RPMI8226 (cell line): ENCODE results near the gene CFAP299.
"Not testable (repeated sequence)": the region's sequence is repeated elsewhere in the genome, so short reads cannot be mapped to it uniquely, and the experiment has no call there.

Experiments
- DNase-seq: peaks from one replicate; pipeline ENCODE4 v3.0.0-alpha.2; 2015

The CFAP299 gene

DNA sequence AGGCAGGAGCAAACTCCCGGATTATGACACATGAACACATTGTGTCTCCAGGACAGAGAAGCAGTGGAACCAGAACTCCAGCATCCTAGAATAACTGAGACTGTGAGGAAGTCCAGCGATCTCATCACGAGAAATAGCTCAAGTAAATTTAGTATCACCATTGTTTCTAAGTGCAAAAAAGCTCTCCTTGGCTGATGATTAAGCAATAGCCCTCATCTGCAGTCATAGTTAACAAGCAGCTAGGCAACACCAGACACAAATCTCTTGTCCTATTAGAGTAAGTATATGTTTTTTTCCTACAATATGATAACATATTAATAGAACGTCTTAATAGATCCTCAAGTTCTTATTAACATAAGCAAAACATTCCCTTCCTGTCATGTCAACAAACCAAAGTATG is 2.4 kb upstream of the CFAP299 start:
- DNase-seq = no peak

GRCh38 chr4:80334568-80334967 is 962 bp upstream of the CFAP299 start:
- no peak for DNase-seq

GRCh38 chr4:80335226-80335553 is 340 bp upstream of the CFAP299 start:
- no peak for DNase-seq

- no peak for DNase-seq
Observed at GRCh38 chr4:80336582-80336981, 1.1 kb downstream of the CFAP299 start.

- DNase-seq = no peak
Observed at GRCh38 chr4:80340036-80340435, 4.5 kb downstream of the CFAP299 start.

DNA sequence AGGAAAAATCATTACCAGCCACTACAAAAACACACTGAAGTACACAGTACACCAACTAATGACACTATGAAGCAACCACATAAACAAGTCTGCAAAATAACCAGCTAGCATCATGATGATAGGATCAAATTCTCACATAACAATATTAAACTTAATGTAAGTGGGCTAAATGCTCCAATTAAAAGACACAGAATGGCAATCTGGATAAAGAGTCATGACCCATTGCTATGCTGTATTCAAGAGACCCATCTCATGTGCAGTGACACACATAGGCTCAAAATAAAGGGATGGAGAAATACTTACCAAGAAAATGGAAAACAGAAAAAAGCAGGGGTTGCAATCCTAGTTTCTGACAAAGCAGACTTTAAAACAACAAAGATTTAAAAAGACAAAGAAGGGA is 7.2 kb downstream of the CFAP299 start:
- not testable (repeated sequence) for DNase-seq

GRCh38 chr4:80343887-80344286 is 8.4 kb downstream of the CFAP299 start:
- DNase-seq = no peak

GRCh38 chr4:80360084-80360483 is 24.6 kb downstream of the CFAP299 start:
- no peak for DNase-seq

- no peak for DNase-seq
Observed at GRCh38 chr4:80360900-80361299, 25.4 kb downstream of the CFAP299 start.

GRCh38 chr4:80361329-80361900 is 25.9 kb downstream of the CFAP299 start:
- DNase-seq = peak; percentile 6

DNA sequence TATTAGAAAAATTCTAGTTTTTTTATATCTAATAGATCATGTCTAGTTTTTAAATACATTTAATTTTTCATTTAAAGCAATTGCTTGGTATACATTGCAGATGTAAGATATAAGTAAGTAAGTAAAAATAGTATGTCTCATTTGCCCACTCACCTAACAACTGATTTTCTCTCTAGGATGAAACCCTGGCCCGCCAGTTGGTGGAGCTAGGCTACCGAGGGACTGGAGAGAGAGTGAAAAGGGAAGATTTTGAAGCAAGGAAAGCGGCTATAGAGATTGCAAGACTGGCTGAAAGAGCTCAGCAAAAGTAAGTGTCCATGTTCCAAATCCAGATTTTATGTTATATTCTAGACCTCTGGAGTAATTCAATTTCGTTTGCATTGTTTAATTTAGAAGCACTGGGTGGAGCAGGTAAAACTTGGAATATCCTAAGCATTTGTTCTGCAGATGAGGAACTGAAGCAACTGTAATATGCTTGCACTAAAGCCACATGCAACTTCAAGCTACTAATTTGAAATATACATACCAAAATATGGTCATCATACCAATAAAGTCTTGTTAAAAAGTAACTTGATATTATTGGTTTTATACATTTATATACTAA is 27.1 kb downstream of the CFAP299 start:
- peak; percentile 29 for DNase-seq

DNA sequence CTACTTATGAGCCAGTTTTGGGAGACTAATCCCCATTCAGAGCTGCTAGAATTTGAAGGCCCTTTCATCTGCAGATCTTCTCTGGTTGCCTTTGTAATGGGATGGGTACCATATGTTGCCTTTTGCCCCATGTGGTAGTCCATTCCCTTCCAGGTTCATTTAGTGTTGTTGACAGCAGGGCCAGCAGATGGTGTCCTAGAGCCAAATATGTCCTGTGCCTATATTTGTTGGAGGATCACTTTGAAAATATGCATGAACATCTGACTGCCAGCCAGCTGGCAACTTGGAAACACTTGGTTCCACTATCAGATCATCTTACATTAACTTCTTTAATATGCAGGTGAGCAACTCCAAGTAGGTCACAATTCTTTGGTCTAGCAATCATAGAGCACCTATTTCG is 30.4 kb downstream of the CFAP299 start:
- peak; percentile 12 for DNase-seq

DNA sequence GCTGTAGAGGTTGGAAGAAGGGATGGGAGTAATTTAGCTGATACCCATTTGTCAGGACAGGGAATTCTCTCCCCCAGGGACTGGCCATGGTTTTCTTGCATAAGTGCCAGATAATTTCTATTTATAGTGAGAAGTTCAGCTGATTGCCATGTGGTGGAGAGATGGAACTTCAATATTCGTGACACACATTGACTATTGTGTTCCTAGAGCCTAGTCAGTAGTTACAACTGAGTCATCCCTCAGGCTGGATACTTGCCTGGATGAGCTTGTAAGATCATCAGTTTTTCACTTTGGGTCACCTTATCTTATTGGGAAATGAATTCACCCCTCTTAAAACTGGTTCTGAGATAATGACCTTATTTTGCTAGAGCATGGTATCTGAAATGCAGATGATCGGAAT is 32.2 kb downstream of the CFAP299 start:
- no peak for DNase-seq

- DNase-seq = no peak
Observed at GRCh38 chr4:80370635-80371034, 35.1 kb downstream of the CFAP299 start.

DNA sequence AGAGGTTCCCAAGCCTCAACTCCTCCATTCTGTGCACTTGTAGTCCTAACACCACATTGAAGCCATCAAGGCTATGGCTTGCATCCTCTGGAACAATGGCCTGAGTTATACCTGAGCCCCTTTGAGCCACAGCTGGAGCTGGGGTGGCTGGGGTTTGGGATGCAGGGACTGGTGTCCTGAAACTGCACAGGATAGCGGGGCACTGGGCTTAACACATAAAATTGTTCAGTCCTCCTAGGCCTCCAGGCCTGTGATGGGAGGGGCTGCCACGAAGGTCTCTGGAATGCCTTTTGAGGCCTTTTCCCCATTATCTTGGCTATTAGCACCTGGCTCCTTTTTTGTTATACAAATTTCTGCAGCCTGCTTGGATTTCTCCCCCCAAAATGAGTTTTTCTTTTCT is 35.5 kb downstream of the CFAP299 start:
- no peak for DNase-seq

- no peak for DNase-seq
Observed at GRCh38 chr4:80374180-80374579, 38.6 kb downstream of the CFAP299 start.

- no peak for DNase-seq
Observed at GRCh38 chr4:80382090-80382832, 46.7 kb downstream of the CFAP299 start.

DNA sequence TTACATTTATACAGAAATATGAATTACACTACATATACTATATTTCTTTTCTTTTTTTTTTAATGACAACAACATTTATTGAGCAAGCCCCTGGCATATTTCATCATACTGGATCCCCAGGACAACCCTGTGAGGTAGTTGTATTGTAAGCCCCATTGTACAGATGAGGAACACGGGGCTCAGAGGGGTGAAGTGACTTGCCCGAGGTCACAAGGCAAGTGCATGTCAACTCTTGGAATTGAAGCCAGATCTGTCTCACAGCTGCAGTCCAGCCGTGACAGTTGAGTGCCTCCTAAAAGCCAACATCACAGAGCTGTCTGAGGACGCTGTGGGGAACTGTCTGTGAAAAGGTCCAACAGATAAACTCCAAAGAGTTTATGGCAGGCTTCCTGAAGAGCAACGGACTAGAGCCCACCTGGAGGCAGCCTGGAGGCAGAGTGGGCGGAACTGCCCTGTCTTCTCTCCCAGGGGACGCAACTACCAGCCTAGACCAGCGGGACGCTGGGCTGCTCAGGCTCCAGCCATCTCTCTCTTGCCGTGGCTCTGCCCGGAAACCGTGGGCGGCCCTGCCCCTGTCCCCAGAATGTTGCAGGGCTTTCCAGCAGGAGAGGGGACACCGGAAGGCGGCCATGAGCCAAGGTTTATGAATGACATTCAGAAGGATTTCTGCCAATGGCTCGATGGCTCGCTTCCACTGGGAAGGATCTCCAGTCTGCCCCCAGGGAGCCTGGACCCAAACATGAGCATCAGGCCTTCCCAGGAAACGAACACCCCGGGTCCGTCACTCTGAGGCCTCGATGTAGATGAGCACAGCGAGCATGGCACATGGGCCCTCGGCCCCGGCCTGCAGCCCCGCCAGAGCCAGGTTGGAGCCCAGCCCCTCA is 50.1 kb downstream of the CFAP299 start:
- DNase-seq = no peak

- DNase-seq = no peak
Observed at GRCh38 chr4:80386281-80386886, 50.9 kb downstream of the CFAP299 start.

- no peak for DNase-seq
Observed at GRCh38 chr4:80387390-80388283, 52.1 kb downstream of the CFAP299 start.

DNA sequence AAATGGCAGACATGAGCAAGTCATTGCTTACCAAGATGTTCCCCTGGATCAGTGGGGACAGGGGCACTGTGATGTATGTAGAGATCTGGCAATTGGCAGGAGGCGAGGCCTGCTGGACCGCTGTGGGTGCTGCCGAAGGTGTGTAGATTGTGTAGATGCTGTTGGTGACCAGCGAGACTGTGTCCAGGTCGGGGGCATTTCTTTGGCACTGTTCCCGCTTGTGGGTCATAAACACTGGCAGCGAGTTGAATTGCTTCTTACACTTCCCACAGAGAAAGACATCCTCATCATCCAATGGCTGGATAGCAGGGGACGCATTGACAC is 52.7 kb downstream of the CFAP299 start:
- no peak for DNase-seq

GRCh38 chr4:80390178-80390577 is 54.6 kb downstream of the CFAP299 start:
- DNase-seq = no peak
